C1 segment of cervical spinal cord (tissue), 14 donors: ENCODE measurements around the gene ZYG11B.
"Not testable (repeated sequence)": the region's sequence is repeated elsewhere in the genome, so short reads cannot be mapped to it uniquely, and the experiment has no call there.

Experiments
- DNase-seq, 14 donors: peaks; one replicate each; lab custom pipeline; 2025; lab: John Stamatoyannopoulos, UW

Gene ZYG11B

DNA sequence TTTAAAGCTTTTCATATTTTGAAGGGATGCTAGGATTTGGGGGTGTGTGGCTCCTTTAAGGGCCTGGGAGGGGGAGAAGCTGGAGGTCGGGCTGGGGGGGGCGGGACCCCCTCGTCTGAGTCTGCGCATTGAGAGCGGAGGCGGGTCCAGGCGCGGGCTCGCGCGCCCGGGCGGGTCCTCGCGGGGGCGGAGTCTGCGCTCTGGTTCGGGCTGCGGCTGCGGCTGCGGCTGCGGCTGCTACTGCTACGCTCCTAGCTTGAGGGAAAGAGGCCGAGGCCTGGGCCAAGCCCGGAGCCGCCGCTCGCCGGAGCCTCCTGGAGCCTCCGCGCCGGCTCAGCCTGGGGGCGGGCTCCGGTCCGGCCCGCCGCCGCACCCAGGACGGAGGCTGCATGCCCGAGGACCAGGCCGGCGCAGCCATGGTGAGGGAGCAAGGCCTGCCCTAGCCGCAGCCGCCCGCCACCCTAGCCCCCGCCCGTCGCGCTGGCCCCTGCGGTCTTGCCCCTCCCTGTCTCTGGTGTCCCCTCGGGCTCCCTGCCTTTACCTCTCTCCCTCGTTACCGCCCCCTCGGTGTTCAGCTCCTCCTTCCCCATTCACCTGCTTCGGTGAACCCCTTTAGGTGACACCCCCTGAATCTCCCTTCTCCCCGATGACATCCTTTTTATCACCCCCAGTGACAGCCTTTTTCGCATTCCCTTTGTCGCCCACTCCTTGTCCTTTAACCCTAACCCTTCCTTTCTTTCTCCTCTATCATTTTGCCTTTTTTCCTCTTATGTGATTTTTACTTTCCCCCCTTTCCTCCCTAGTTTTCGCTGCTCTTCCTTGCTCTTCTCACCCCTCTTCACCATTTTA, at the start of gene ZYG11B:
ZYG11B (plus strand) TSS at position 189 of the 849 bp plus-strand sequence; CDS start at position 390, 201 bp downstream.
- DNase-seq = peak; percentile 27 to 95 (median 90)

DNA sequence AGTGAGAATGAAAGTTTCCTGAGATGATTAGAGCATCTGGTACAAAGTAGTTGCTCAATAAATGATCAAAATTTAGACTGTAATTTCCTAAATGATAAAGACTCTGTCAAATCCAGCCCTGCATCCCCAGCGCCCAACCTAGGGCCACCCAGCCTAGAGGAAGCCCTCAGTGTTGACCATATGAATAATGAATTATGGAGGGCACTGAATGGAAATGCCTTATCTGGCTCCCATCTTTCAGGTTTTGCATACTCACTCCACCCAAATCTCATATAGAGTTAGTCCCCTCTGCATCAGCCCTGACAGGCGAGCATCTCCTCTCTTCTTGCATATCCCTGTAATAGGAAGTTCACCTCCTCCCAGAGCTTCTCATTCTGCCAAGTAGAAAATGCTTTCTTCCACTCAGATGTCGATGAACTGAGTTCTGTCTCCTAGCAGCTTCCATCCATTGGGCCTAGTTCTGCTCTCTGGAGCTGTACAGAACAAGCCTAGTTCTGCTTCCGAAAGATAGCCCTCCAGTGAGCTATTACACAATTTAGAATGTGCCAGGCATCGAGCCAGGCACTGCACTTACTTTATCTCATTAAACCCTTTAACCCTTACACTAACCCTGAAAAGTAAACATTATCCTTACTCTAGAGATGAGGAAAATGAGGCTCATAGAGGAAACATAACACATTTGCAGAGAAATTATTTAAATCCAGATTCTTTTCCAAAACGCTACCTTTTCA, 49.0 kb upstream of the ZYG11B start:
- peak in 2 of 14 donors; percentile 0 to 5 for DNase-seq

DNA sequence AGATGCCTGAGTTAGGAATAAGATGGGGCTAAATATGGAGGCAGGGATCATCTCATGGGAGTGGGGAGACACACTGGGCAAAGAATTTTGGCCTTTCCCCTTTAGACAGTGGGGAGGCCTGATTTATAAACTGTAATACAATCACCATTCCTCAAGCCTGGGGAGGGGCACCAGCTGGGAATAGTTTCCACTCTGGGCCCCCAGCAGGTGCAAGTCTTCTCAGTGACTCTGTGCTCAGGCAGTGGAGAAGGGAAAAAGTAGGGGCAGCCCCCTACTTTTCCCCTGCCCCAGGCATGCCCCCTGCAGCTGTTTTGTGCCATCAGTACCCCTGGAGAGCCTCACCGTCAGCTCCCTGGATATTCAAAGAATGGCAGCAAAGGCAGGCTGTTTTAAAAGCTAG, 47.2 kb upstream of the ZYG11B start:
- DNase-seq = no peak

DNA sequence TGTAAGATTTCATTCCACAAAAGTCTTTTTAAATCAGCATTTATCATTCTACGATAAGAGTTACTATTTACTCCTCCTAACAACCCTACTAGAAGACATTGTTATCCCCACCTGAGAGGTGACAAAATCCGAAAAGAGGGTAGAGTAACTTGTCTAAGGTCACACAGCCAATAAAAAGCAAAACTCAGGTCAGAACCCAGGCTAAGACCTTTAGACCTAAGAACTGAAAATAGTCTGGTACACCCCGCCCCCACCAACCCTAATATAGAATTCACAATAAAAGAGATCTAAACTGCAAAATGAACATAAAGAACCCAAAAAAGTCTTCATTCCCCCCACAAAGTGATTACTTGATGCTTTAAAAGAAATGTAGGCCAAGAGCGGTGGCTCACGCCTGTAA, 46.8 kb upstream of the ZYG11B start:
- DNase-seq = no peak

DNA sequence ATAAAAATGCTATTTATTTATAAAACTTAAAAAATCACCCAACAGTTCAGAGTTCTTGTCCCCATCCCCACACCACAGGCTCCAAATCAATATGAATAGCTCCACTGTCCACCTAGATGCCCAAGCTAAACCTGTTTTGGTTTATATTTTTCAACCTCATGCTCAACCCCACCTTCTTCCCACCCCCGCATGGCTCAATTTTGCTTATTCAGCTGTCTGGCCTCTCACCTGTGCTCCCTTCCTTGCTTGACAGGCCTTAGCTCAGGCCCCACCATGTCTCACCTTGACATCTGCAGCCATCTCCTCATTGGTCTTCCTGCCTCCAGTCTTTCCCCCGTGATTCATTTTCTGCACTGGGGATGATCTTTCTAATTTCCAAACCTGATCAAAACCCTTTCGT, 45.9 kb upstream of the ZYG11B start:
- no peak for DNase-seq

DNA sequence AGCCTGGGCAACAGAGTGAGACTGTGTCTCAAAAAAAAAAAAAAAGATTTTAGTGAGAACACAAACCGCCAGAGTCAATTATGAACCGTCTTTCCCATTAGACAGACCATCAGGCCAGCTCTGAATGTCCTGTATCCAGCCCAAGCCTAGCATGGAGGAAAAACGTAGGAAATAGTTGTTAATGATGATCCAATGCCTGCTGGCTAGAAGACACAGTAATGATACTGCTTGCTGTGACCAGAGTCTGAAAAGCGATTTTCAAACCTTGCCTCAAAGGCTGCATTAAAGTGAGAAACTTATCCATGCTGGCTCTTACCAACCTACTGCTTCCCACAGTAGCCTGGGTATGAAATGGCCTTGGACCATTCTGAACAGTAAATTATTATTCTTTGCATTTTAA, 45.1 kb upstream of the ZYG11B start:
- no peak for DNase-seq

DNA sequence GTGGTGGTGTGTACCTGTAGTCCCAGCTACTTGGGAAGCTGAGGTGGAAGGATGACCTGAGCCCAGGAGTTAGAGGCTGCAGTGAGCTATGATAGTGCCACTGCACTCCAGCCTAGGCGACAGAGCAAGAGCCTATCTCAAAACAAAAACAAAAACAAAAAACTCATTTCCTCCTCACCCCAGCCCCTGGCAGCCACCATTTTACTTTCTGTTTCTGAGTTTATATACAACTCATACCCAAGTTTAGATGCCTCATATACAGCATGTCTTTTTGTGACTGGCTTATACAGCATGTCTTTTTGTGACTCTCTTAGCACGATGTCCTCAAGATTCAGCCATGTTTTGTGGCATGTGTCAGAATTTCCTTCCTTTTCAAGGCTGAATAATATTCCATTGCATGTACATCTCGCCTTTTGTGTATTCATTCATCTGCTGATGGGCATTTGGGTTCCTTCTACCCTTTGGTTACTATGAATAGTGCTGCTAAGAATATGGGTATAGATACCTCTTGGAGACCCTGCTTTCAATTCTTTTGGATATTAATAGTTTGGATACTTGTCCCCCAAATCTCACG, 42.8 kb upstream of the ZYG11B start:
- no peak for DNase-seq

DNA sequence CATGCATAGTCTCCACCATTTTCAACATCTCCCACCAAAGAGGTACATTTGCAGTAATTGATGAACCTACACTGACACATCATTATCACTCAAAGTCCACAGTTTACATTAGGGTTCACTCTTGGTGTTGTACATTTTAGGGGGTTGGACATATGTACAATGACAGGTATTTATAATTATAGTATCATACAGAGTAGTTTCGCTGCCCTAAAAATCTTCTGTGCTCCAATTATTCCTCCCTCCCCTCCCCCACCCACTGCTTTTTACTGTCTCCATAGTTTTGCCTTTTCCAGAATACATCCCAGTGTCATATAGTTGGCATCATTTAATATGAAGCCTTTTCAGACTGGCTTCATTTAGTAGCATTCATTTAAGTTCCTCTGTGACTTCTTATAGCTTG, 41.7 kb upstream of the ZYG11B start:
- no peak for DNase-seq

DNA sequence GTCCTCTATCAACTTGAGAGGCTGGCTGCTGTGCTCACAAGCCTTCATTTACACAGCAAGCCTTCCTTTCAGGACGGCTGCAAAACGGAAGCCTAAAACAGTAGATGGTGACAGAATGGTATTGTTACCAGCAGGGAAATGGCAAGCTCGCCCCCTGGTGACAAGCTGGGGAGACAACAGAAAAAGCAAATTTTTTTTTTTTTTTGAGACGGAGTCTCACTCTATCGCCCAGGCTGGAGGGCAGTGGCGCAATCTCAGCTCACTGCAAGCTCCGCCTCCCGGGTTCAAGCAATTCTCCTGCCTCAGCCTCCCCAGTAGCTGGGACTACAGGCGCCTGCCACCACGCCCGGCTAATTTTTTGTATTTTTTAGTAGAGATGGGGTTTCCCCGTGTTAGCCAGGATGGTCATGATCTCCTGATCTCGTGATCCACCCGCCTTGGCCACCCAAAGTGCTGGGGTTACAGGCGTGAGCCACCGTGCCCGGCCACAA, 39.9 kb upstream of the ZYG11B start:
- DNase-seq = peak in 5 of 14 donors; percentile 8 to 38 (median 27)

DNA sequence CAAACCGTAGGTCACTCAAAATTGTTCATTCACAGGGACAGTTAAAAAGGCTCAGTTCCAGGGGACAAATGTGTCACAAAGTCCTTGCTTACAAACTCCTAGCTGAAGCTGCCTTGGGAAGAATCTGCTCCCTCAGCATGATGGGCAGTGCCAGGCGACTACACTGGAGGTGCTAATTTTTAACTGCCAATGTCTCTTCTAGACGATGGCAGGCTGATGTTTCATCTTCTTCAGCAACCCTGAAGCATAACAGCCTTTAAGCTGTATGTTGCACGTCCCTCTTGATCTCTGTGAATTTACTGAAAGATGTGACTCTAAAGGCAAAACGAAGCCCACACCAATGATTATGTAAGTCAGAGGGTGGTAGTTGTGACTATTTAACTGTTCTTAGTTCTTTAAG, 39.4 kb upstream of the ZYG11B start:
- no peak for DNase-seq

DNA sequence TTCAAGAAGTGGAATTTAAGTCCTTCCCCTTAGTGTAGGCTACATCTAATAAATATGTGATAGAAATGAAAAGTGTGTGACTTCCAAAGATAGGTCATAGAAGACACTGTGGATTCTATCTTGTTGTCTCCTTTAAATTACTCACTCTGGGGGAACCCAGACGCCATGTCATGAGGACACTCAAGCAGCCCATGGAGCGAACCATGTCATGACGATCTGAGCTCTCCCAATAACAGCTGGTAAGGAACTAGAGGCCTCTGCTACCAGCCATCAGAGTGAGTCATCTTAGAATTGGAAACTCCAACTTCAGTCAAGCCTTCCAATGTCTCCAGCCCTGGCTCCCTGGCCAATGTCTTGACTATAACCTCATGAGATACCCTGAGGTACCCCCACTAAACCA, 34.4 kb upstream of the ZYG11B start:
- DNase-seq = no peak

DNA sequence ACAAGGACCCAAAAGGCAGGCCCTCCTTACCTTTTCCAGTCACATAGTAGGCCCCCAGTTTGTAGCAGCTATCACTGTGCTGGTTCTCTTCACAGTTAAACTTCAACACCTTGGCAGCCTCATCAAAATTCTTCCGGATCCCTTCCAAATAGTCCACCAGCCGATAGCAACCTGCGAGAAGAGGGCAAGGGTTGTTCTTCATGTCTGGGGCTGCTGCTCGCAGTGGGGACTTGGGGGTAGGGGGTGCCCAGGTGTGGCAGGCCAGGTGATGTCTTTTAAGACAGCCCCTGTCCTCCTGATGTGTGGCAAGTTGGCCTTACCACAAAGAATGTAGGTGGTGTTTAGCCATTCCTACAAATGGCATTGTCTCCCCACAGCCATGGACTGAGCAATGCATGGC, 33.6 kb upstream of the ZYG11B start:
- DNase-seq = no peak

DNA sequence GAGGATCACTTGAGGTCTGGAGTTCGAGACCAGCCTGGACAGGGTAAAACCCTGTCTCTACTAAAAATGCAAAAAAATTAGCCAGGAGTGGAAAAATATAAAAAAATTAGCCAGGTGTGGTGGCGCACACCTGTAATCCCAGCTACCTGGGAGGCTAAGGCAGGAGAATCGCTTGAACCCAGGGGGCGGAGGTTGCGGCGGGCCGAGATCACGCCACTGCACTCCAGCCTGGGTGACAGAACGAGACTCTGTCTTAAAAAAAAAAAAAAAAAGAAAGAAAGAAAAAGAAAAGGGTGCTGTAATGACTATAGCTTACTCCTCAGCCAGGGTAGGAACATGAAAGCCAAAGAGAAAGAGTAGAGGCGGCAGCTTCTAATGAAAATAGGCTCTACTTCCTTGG, 32.9 kb upstream of the ZYG11B start:
- not testable (repeated sequence) for DNase-seq

DNA sequence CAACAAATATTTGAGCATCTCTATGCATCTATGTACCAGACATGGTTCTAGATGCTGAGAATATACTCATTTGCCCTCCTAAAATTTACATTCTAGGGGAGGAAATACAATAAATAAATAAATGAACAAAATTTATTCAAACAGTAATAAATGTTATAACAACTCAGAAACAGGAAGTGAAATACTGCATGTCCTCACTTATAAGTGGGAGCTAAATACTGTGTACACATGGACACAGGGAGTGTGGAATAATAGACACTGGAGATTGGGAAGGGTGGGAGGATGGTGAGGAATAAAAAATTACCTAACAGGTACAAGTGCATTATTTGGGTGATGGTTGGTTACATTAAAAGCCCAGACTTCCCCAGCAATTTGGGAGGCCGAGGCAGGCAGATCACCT, 32.4 kb upstream of the ZYG11B start:
- DNase-seq = no peak

DNA sequence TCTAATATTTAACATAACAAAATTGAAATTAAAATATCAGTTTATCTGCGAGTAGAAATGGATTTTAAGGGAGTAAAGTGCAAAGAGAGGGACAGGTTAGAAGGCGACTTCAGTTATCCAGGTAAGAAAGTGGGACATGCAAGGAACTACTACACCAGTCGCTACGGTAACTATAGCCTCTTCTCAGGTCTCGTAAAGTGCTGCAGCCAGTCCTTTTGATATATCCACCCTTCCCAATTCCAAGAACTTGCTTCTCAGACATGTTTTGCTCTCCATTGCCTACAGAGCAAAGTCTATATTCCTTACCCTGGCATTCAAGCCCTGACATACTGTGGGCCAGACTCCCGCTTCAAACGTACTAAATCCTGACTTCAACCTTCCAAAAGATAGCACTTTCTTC, 30.6 kb upstream of the ZYG11B start:
- DNase-seq = no peak

DNA sequence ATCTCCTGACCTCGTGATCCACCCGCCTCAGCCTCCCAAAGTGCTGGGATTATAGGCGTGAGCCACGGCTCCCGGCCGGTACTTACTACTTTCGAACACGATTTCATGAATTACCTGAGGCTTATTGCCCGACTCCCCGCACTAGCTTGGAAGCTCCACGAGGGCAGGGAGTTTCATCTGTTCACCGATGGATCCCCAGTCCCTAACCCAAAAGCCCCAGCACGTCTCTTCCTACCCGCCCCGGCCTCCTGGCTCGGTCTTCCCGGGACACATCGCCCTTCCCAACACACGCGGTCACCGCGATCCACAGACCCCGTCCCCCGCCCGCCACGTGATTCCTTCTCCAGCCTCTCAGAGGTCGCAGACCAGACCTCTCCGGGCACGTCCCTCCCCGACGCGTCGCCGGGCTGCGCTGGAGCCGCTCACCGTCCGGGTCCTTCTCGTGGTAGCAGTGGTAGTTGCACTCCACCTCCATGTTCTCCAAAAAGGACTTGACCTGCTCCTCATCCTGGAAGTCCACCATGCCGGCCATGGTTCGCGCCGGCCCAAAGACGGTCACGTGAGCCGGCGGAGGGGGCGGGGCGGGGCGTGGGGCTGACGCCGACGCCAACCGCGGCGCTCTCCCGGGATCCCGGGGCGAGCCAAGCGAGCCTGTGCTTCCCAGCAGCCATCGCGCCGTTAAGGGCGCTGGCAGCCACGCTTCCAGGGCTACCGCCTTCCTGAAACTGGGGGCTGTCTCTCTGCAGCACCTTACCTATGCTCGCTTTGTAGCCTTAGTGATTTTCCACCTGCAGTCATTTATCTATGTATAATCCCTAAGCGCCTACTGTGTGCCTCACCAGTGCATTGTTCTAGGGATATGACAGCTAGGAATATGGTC, 28.2 kb upstream of the ZYG11B start, which contains the start of gene COA7:
COA7 (minus strand) TSS at position 553 of the 880 bp plus-strand sequence; CDS start at position 532, 21 bp downstream.
- peak; percentile 7 to 91 (median 80) for DNase-seq

DNA sequence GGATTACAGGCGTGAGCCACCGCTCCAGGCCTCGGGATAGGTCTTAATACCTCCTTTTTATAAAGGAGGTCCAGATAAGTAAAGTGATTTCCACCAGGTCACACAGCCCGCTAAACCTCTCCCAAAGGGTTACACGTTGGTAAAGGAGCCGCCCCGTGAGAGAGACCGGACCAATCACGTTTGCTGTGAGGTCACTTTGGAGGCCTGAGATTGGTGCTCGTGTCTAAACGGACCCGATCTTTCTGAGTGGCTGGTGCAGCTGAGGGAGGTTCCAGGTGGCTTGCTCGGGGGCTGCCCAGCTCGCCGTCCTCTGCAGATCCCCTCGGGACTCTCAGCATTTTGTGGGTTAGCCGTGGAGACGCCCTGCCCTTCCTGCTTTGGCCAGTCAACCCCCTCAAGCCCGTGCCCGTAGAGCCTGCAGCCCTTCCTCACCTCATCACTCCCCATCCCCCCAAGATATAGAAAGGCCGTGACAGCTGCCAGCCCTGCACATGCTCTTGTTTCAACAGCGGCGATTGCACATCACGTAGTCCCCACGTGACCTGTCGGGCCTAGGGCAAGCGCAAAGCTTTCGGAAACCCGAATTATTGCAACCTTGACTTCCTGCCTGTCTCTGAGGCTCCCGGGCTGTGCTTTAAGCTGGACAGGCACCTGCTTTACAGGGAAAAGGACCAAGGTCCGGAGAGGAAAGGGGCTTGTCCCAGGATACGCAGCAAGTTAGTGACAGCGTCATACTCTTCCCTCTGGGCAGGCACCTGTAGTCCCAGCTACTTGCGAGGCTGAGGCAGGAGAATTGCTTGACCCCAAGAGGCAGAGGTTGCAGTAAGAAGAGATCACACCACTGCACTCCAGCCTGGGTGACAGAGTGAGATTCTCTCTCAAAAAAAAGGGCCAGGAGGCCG, 23.1 kb upstream of the ZYG11B start:
- DNase-seq = peak; percentile 78 to 96 (median 88)

DNA sequence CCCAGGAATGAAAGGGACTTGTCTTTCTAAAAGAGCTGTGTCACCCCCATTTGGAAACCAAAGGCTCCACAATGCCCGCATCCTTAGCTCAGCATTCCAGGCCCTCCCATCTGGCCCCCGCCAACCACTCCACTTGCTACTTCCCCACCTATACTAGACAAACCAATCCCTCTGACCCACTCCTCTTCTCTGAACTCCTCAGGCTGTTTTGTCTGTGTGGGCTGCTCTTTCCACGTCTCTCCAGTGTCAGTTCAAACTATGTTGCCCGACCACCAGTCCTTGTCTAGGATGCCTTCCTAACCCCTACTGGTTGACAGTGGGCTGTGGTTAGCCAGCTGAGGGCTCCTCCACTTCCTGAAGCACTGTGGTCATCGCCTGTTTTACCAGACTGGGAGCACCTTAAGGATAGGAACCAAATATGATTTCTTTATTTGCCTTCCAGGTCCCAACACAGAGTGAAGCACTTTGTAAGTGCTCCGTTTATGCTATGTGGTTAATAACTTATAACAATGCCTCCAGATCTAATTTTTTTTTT, 20.1 kb upstream of the ZYG11B start:
- DNase-seq = no peak

DNA sequence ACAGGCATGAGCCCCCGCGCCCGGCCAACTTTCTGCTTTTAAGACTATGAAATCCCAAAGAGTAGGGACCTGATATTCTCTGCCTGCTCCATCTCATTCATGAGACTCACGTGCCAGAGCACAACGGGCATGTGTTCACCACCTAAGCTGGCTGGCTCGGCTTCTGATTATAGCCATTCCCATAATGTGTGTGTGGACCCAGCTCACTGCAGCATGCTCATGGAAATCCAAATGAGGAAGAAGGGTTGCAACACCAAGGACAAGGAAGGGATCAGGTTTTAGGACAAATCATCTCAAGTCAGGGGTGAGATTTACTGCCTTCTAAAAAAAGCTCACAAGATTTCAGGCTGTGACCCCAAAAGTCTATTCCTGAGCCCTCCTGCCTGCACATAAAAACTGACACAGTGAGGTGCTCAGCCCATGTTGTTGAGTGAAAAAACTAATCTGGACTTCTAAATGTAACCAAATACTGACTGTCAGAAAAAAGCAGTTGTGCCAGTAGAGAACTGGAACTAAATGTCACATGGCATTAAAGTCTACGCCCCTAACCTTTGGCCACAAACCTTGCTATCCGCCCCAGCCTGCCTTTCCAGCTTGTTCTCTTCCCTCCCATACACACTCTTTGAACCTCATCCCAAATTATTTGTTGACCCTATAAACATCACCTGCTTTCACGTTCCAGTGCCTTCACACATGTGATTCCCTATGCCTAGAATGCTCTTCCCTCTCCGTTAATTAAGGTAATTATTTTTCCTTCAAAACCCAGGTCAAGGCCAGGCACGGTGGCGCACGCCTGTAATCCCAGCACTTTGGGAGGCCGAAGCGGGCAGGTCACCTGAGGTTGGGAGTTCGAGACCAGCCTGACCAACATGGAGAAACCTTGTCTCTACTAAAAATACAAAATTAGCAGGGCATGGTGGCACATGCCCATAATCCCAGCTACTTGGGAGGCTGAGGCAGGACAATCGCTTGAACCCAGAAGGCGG, 19.0 kb upstream of the ZYG11B start:
- peak in 1 of 14 donors; percentile 3 for DNase-seq
